Gastroesophageal sphincter (tissue), 3 donors: Measurements from ENCODE around the gene ULK4.

ENCODE experiments used
- EP300 ChIP-seq: sonication (generic); formaldehyde crosslinking; IDR thresholded peaks from one replicate; pipeline ENCODE4 v1.6.1; 2017; ENCODE audit warnings: antibody characterized with exemption, mild to moderate bottlenecking
- POLR2A ChIP-seq, 2 donors: fragments of 450-650 bp; IDR thresholded peaks; one replicate each; pipeline ENCODE4 v1.6.1; 2017; ENCODE audit warnings: antibody characterized with exemption in 2 of 2, mild to moderate bottlenecking in 2 of 2, moderate library complexity in 1 of 2
- TF ChIP-seq, protein P1 (sequence below), 4 experiments: fragments of 200-600 bp in 2 of 4; fragments of 450-650 bp in 2 of 4; sonication (generic) in 1 of 4; IDR thresholded peaks; one replicate each; pipeline ENCODE4 v1.5.1; 2017 to 2019; ENCODE audit warnings: antibody characterized with exemption in 4 of 4, mild to moderate bottlenecking in 2 of 4, moderate library complexity in 2 of 4

DNA sequence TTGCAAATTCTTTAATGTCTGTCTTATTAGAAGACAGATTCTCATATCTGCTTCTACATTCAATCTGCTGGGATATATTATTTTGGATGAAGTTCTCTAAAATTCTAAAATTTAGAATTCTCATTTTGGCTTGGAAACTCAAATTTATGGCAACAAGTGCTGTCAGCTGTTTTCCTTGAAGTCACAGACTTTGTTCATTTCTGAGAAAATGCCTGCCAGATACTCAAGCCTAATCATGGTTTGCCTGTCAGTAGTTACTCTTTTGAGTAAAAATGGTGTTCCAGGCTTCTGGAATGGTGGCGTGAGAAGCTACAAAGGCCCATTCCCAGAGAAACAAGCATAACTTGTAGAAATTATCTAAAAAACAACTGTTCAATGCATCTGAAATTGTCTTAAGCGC is 646.8 kb downstream of the ULK4 start:
- TF ChIP-seq EP300 (no peak), POLR2A (IDR thresholded peaks at IDR 0.05) (no peak)
- TF ChIP-seq, protein P1, sequence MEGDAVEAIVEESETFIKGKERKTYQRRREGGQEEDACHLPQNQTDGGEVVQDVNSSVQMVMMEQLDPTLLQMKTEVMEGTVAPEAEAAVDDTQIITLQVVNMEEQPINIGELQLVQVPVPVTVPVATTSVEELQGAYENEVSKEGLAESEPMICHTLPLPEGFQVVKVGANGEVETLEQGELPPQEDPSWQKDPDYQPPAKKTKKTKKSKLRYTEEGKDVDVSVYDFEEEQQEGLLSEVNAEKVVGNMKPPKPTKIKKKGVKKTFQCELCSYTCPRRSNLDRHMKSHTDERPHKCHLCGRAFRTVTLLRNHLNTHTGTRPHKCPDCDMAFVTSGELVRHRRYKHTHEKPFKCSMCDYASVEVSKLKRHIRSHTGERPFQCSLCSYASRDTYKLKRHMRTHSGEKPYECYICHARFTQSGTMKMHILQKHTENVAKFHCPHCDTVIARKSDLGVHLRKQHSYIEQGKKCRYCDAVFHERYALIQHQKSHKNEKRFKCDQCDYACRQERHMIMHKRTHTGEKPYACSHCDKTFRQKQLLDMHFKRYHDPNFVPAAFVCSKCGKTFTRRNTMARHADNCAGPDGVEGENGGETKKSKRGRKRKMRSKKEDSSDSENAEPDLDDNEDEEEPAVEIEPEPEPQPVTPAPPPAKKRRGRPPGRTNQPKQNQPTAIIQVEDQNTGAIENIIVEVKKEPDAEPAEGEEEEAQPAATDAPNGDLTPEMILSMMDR (IDR thresholded peaks at IDR 0.05), result no peak
